Activated CD8-positive, alpha-beta memory T cell treated with anti-CD3 and anti-CD28 coated beads for 36 hours (primary cell): ENCODE results near the gene DENND4B. TPM values are rescaled to one million over a fixed set of nuclear protein-coding genes. Genes with fewer than 3 reads are reported as not detected.
"Not testable (repeated sequence)": the region's sequence is repeated elsewhere in the genome, so short reads cannot be mapped to it uniquely, and the experiment has no call there.

Experiments used
- CTCF ChIA-PET: fragments of 350-600 bp; sonication (Branson Sonifier 250); formaldehyde crosslinking; loops from one replicate; lab custom pipeline; 2021; ENCODE audit warnings: antibody characterized with exemption; lab: Charles Lee
- POLR2A ChIA-PET: fragments of 350-600 bp; sonication (Branson Sonifier 250); formaldehyde crosslinking; loops from one replicate; lab custom pipeline; 2021; ENCODE audit warnings: antibody characterized with exemption; lab: Charles Lee
- total RNA-seq, 2 experiments: library from RNA; stranded (reverse); gene quantifications; one replicate each; pipeline ENCODE4 v1.2.3, GENCODE V29; 2021

Gene DENND4B
- total RNA-seq = 100 to 1,000 TPM; 106 to 108 TPM

- CTCF ChIA-PET = interaction anchor here (0.6 to 4.2 kb wide), 23 partner anchors 9 to 269 kb away, joined by 3 to 31 read pairs (median 5); partner anchors contain the start of genes CREB3L4, CRTC2, GATAD2B and JTB
- POLR2A ChIA-PET = interaction anchor here (0.5 to 3.5 kb wide), 12 partner anchors 11 to 307 kb away, joined by 3 to 32 read pairs (median 8); partner anchors contain the start of genes CRTC2, GATAD2B, JTB and SLC39A1
Observed at GRCh38 chr1:153946622-153947241, at the start of gene DENND4B. TSS of gene DENND4B (minus strand) at chr1:153946718. CDS start at chr1:153944374, 2,344 bp downstream.

GRCh38 chr1:153995640-153996039 is 49.1 kb upstream of the DENND4B start:
- CTCF ChIA-PET = interaction anchor here (0.8 to 1.0 kb wide), 2 partner anchors 9 to 195 kb away, joined by 3 to 4 read pairs; no protein-coding TSS in a partner anchor
- POLR2A ChIA-PET = no interaction called here

GRCh38 chr1:153995202-153995601 is 48.7 kb upstream of the DENND4B start:
- POLR2A ChIA-PET = interaction anchor here (0.7 kb wide), 1 partner anchor 212 kb away, joined by 3 read pairs; no protein-coding TSS in a partner anchor
- CTCF ChIA-PET = interaction anchor here (0.8 to 1.0 kb wide), 2 partner anchors 8 to 195 kb away, joined by 3 to 4 read pairs; no protein-coding TSS in a partner anchor

- POLR2A ChIA-PET = interaction anchor here (0.6 to 2.3 kb wide), 5 partner anchors 14 to 174 kb away, joined by 3 to 23 read pairs (median 4); partner anchors contain the start of genes CREB3L4 and JTB
- CTCF ChIA-PET = interaction anchor here (0.6 to 1.8 kb wide), 3 partner anchors 14 to 168 kb away, joined by 3 to 4 read pairs (median 3); partner anchors contain the start of genes DENND4B and JTB
Observed at GRCh38 chr1:153991806-153992205, 45.3 kb upstream of the DENND4B start.

- ChIA-PET POLR2A (interaction anchor here (0.5 to 2.3 kb wide), 7 partner anchors 14 to 447 kb away, joined by 3 to 23 read pairs (median 4); partner anchors contain the start of genes CREB3L4 and JTB), CTCF (interaction anchor here (1.4 to 2.3 kb wide), 3 partner anchors 13 to 45 kb away, joined by 3 to 9 read pairs (median 4); partner anchors contain the start of genes CREB3L4, DENND4B and JTB)
Observed at GRCh38 chr1:153991151-153991630, 44.7 kb upstream of the DENND4B start.

GRCh38 chr1:153990468-153991150 is 44.1 kb upstream of the DENND4B start, which contains the start of gene RPS27:
TSS of gene RPS27 (plus strand) at chr1:153990762. CDS start at chr1:153990797, 35 bp downstream.
- ChIA-PET POLR2A (interaction anchor here (0.5 to 2.3 kb wide), 16 partner anchors 9 to 447 kb away, joined by 3 to 23 read pairs (median 5); partner anchors contain the start of genes CHTOP, CREB3L4, JTB and SLC39A1), CTCF (interaction anchor here (0.7 to 2.3 kb wide), 9 partner anchors 13 to 335 kb away, joined by 3 to 9 read pairs (median 3); partner anchors contain the start of genes CREB3L4, DENND4B, JTB and SLC27A3)

GRCh38 chr1:153987621-153988020 is 41.1 kb upstream of the DENND4B start:
- ChIA-PET POLR2A (interaction anchor here (0.6 to 1.8 kb wide), 3 partner anchors 10 to 197 kb away, joined by 4 to 11 read pairs (median 9); partner anchors contain the start of gene JTB), CTCF (interaction anchor here (0.7 to 4.8 kb wide), 16 partner anchors 10 to 316 kb away, joined by 3 to 47 read pairs (median 6); partner anchors contain the start of genes CREB3L4, DENND4B, ILF2 and JTB)

GRCh38 chr1:153985941-153986761 is 39.6 kb upstream of the DENND4B start, which contains the start of gene RAB13:
TSS of gene RAB13 (minus strand) at chr1:153986339. CDS start at chr1:153986236, 103 bp downstream.
- CTCF ChIA-PET = interaction anchor here (0.6 to 4.8 kb wide), 20 partner anchors 9 to 311 kb away, joined by 3 to 47 read pairs (median 6); partner anchors contain the start of genes CREB3L4, CRTC2, DENND4B and HAX1
- POLR2A ChIA-PET = interaction anchor here (0.7 to 1.8 kb wide), 6 partner anchors 8 to 211 kb away, joined by 3 to 9 read pairs (median 4); partner anchors contain the start of genes GATAD2B, JTB and SLC27A3

GRCh38 chr1:153985341-153985912 is 38.9 kb upstream of the DENND4B start:
- ChIA-PET POLR2A (interaction anchor here (0.5 to 1.8 kb wide), 2 partner anchors 8 to 163 kb away, joined by 4 to 9 read pairs; partner anchors contain the start of gene JTB), CTCF (interaction anchor here (0.7 to 4.8 kb wide), 9 partner anchors 8 to 307 kb away, joined by 3 to 47 read pairs (median 17); partner anchors contain the start of genes CREB3L4, DENND4B, JTB and NPR1)

- POLR2A ChIA-PET = interaction anchor here (0.5 kb wide), 1 partner anchor 162 kb away, joined by 4 read pairs; no protein-coding TSS in a partner anchor
- CTCF ChIA-PET = interaction anchor here (0.6 to 4.8 kb wide), 7 partner anchors 7 to 407 kb away, joined by 3 to 47 read pairs (median 18); partner anchors contain the start of genes DENND4B, JTB and SLC39A1
Observed at GRCh38 chr1:153984123-153984894, 37.8 kb upstream of the DENND4B start.

- CTCF ChIA-PET, POLR2A ChIA-PET: not testable (repeated sequence)
Observed at GRCh38 chr1:153981735-153982134, 35.2 kb upstream of the DENND4B start.

- POLR2A ChIA-PET = interaction anchor here (0.6 to 3.5 kb wide), 3 partner anchors 12 to 110 kb away, joined by 3 to 21 read pairs (median 3); partner anchors contain the start of gene RPS27
- CTCF ChIA-PET = interaction anchor here (2.7 to 4.7 kb wide), 2 partner anchors 8 to 12 kb away, joined by 21 to 33 read pairs; partner anchors contain the start of genes CREB3L4 and RAB13
Observed at GRCh38 chr1:153979091-153979490, 32.6 kb upstream of the DENND4B start.

GRCh38 chr1:153978274-153978909 is 31.9 kb upstream of the DENND4B start:
- ChIA-PET CTCF (interaction anchor here (1.2 to 4.7 kb wide), 6 partner anchors 9 to 187 kb away, joined by 3 to 33 read pairs (median 4); partner anchors contain the start of genes CREB3L4, CRTC2, RAB13 and RPS27), POLR2A (interaction anchor here (0.6 to 3.7 kb wide), 9 partner anchors 8 to 150 kb away, joined by 3 to 37 read pairs (median 8); partner anchors contain the start of genes CREB3L4, DENND4B, RAB13 and RPS27)
